HG02885 (cell line): ENCODE results near the gene ALK.

Experiments
- ATAC-seq: cut with Tn5 transposase; IDR thresholded peaks from one replicate; pipeline ENCODE4 v1.9.1; 2021; ENCODE audit warnings: mild to moderate bottlenecking; ENCODE audit not compliant: unreplicated experiment, poor library complexity

Gene ALK

DNA sequence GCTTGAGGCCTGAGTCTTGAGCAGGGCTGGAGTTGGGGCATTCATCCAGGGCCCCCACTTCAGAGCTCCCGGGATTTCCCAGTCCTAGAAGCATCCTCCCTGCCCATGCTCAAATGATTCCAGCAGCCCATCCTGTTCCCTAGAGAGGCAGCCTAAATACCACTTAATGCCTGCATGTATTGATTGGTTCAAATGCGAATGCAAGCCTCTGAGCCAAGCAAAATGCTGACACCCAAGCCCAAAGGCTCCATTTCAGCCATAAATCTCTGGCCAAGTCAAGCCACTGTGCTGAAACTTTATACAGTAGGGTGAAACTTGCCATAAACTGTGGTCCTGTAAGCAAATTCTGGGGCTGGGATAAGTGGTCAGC, 526.4 kb downstream of the ALK start:
- ATAC-seq: no peak

DNA sequence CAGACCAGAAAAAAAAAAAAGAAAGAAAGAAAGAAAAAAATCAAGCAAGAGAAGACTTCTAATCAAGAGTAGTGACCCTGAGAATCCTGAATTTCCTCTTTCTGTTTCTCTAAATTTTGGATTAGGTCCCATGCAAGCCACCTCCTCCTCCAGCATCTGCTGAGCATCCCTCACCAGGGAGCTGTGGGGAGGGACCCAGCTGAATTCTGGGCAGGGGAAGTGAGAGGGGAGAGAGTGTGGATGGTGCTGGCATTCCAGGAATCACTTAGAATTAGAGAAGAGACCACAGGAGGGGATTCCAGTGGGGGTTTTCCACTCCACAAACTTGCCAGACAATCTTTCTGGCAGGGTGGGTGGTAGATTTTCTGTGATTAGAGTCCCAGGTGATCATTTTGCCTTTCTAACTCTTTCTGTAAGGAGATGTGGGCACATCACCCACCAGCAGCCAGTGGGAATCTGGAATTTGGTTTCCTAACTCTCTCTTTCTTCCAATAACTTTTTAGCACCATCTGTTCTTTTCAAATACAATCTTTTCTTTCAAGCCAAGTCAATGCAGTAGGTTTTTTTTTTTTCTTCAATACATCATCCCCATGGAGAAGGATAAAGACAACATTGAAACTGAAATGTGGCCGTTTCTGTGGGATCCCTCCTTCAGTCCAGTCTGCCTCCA, 526.9 kb downstream of the ALK start:
- no peak for ATAC-seq

DNA sequence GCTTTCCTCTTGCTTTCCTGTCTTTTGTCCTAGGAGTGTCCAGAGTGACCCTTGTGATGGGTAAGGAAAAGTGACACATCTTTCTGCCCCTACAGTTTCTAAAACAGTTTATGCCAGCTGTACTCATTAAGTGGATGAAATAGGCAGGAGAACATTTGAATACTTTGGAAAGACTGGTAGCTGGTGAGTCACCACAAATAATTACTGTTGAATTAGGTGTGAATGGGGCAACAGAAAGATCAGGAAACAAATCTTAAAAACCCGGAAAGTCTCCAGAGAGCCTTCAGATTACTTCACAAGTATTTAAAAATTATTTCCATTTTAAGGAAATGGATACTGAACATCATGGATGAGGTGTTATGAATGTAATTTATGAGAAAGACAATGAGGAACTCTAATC, 527.7 kb downstream of the ALK start:
- ATAC-seq: no peak

DNA sequence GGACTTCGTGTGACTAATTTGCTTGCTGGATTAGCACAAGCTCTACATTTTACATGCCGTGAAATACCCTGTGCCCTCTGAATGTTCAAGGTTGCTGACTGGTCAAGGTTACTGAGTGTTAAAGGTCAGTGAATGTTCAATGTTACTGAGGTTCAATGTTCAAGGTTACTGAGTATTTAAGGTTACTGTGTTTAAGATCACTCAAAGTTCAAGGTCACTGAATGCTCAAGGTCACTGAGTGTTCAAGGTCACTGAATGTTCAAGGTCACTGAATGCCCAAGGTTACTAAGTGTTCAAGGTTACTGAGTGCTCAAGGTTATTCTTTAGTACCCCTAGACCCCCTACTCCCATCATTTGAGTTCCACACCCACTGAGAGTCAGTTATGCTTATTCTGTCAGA, 528.6 kb downstream of the ALK start:
- no peak for ATAC-seq

DNA sequence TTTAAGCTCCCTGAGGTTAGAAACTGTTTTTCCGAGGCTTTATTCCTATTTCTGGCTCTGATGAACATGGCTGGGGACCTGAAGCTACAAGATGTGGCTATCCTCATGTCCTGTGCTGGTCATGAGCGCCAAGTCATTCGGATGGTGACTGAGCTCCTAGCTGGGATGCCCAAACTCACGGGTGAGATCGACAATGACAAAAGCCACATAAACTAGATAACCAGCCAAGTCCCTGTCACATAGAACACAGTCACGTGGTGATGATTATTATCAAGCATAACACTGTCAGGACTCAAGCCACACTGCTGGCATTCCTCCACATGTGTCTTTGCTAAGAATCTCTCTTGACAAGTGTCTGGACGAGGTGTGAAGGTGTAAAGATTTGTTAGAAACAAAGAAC, 531.2 kb downstream of the ALK start:
- ATAC-seq: no peak

DNA sequence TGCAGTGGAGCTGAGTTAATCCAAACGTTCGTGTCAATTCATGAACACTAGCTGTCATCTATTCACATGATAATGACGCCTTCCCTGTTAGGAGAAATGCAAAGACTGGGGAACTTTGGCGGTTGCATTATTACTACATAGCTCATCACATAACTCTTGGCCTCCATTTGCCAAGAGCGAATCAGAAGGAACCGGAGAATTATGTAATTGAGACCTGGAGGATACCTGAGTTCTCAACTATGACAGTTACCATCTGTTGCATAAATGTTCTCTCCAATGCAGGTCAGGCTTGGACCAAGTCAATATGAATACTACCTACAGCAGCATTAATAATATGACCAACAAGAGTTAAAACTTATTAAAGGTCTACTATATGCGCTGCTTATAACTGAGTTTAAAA, 531.7 kb downstream of the ALK start:
- ATAC-seq: no peak

DNA sequence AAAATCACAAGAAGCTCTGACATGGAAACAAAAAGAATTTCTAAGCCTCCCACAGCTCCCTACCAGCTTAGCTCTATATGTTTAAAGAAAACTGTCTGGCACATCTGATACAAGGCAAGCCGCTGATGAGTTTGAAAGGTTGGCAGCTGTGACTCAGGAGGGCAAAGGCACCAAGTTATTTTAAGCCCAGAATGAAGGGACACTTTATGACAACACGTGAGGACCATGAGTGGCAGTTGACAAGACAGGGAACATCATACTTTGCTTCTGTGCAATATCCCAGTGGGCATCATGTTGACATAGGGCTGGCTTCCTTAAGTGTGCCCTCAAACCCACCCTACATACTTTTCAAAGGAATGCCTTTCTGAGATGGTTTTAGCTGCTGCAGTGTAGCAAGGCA, 533.3 kb downstream of the ALK start:
- ATAC-seq: no peak

DNA sequence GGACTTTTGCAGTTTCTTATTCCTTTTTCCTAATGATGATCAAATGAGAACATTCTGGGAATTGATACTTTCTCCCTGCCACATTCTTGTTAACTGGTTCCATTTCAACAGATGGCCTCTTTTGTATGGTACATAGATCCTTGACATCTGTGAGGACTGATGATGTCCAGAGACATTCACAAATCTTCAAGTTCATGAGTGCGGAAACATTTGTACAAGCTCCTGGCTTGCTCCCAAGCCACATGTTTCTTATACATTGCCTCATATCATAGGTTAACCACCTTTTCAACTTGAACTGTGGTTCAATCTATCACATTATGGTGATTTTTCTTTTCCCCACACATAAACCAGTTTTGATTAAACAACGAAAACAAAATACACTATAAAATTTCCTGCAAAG, 538.9 kb downstream of the ALK start:
- ATAC-seq: no peak

DNA sequence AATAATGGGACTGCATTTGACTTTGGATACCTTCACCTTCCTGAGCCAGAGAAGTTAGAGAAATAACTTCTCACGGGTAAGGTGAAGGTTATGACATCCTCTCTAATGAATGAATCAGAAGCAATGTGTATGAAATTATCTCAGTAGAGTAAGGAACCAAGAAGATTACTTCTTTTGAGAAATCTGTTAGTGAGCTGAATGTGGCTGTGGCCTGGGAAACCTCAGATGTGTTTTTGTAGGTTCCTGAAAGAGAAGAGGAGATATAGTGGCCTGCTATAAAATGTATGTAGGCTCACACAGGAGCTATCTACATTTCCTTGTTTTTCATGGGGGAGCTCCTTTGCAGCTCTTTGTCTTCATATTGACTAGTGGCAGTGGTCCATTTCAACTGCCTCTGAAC, 543.6 kb downstream of the ALK start:
- no peak for ATAC-seq

DNA sequence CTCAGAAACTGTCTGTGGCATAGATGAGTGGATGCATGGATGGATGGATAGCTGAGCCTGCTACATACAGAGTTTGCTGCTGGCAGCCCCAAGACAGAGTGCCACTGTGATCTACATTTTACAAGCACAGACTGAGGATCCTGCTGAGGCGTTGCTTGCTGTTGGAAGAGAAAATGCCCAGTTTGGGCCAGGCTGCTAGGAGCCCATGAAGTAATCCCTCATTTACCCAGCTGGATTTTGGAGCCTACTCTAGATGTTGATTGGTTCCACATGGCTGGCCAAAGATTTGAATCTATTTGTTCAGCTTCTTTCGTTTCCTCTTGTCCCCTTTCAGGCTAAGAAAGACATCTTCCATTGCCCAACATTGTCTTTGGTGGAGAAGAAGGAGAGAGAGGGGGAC, 544.8 kb downstream of the ALK start:
- ATAC-seq: no peak

DNA sequence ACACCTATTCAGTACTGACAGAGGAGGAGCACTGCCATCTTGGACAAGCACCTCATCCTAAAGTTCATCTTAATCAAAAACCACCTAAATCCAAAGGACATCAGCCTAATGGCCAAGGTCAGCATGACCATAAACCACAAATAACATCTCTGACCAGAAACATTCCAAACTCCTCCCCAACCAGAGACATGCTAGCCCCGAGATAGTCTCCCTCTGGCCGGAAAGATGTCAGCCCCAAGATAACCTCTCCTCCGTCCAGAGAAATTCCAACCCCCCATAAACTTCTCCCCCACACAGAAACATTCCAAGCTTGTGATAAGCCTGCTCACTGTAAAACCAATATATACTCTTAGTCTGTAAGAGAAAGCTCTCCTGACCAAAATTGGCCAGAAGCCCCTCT, 545.5 kb downstream of the ALK start:
- no peak for ATAC-seq

DNA sequence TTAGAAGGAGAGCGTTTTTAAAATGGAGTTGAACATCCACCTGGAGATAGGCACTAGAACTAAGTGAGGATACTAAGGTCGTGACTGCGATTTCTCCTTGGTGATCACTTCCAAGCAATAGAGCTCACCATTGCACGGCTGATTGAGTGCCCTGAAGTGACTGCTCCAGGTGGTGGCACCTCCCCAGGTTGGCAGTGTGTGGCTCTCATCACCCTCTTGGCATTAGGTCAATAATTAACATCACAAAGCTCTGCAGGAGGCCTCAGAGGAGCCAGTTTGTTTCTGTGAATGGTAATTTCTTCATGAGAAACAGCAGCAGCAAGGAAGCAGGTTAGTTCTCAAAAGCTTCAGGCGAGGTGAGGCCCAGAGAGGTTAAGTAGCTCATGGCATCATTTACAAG, 546.6 kb downstream of the ALK start:
- no peak for ATAC-seq

DNA sequence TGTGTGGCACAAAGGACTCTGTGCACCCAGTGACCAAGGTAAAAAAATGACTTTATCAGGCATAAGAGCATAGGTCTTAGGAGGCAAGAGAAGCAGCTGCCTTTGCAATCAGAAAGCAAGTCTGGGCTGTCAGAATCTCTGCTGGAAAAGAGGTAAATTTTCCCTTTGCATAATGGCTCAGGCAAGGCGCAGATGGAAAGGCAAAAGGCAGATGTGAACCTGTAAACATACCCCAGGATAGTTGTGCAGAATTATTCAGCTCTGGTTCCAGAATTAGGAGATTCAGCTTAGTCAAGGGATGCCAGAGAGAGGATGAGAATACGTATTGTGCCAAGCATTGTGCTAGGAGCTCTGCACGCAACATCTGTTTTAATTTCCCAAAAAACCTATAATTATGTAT, 547.5 kb downstream of the ALK start:
- no peak for ATAC-seq

DNA sequence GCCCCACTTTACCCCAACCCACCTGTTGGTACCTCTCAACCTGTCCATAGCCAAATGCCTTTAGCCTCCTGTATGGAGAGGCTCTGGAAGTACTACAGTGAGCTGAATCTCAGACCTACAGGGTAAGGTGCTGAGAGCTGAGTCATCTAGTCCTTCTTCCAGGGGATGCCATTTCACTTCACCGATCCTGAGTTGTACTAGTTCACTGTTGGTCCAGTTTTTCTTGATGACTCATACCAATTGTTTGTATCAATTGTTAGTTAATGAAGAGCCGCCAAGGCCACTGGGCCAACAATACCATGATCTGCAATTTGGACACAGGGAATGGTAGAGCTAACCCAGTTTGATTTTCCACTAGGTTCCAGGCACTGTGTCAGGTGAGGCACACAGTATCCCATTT, 549.2 kb downstream of the ALK start:
- no peak for ATAC-seq

DNA sequence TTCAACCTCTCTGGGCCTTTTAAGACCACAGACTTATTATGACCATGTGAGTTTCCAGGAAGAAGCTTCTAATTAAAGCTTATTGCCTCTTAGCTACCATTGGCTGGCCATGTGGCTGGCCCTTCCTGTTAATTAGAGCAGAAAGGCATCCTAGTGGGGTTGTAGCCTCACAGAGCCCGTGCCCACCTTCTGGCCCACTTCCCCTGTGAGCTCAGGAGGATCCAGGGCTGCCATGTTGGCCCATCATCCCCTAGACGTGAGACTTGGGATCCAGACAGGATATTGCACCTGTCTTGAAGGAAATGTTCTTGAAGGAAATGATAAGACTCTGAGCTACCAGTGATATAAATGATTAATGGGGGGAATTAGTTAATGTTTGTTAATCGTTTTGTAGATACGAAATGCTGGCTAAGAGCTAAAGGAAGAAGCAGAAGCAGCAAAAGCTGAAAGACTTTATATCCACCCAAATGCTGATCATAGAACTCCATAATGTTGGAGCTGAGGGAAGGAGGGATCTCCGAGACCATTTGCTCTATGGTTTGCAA, 550.7 kb downstream of the ALK start:
- ATAC-seq: no peak

DNA sequence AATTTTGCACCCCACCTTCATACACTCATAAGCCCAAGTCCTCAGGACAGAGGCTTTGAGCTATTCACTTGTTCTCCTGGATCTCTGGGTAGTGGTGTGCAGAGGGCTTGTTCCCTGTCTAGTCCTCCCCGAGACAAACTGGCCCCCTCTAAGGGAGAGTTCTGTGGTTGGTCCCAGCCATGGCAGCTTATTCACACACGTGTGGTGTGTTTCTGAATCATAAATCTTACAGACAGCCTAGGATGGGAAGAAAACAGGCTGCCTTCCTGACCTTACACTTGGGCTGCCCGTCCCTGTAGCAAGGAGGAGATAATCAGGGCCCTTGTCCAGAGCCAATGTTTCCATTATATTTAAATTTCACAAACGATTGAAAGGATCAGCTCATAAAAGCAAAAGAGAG, 551.2 kb downstream of the ALK start:
- ATAC-seq: no peak

DNA sequence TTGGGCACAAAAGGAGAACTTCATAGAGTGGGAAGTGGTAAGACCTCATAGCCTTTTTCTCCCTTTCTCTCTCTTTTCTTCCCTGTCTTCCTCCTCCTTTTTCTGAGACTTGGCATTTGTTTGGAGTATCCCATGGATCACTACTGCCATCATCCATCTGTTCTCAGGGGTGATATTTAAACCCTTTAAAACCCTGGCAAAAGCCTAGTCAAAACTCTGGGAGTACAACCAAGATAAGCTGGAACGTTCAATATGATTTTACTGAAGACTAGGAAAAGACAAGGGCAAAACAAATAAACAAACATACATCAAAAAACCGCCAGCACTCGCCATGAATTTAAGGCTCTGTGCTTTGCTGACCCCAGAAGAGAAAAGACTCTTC, 552.7 kb downstream of the ALK start:
- ATAC-seq: no peak

DNA sequence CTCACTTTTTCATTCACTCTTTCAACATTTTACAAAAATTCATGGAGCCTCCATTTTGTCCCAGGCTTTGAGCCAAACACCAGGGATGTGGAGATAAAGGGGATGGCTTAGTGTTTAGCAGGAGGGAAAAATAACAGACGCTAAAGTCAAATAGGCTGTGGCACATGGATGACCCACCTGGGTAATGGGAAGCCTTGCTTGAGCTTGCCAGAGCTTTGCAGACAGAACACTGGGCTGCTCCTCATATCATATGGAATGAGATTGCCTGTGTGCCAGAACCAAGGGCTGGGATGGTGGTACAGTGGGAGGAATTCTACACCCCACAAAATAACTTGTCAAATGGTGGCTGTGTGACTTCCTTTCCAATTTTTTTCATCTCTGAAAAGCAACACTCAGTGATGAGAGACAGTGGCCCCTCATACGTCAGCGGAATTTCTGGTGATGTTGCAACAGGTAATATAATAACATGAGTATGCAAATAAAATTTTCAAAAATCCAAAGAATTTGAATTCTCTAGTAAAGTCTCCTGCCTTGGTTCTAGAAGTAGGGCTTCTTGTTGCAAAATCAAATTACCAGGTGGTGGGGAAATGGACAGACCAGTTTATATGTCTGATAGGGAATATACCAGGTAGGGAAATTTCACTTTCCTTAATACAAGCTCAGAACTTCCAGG, 553.3 kb downstream of the ALK start:
- ATAC-seq: no peak

DNA sequence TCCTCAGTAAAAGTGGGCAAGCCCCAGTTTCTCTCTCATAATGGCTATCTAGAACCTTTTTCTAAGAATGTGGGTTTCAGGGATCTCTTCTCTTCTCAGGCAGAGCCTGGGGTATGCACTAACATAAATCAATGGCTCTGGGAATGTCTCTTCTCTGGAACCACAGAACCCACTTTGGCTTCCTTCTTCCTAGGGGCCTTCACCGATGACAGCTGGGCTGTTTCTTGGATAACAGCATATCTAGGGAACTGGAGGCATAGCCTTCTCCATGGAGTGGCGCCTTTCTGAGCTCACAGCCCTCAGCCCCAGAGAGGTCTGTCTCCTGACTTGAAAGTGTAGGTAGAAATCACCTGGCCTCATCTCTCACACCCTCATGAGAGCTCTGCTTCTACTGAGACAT, 558.3 kb downstream of the ALK start:
- ATAC-seq: no peak

DNA sequence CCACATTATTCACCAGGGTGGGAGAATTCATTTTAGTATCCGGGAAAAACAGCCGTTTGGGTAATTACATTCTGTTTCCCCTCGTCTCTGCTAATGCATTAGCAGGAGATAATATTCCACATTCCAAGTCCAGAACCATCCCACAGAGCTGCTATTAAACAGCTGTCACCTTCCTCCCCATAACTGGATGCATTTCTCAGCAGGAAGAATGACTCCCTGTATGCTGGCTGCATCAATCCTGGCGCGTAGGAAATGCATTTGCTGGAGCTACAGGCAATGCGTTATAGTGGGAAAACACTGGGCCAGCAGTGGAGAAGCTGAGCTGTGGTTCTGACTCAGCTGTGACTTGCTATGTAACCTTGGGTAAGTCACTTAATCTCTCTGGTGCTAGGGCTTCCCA, 560.2 kb downstream of the ALK start:
- no peak for ATAC-seq

DNA sequence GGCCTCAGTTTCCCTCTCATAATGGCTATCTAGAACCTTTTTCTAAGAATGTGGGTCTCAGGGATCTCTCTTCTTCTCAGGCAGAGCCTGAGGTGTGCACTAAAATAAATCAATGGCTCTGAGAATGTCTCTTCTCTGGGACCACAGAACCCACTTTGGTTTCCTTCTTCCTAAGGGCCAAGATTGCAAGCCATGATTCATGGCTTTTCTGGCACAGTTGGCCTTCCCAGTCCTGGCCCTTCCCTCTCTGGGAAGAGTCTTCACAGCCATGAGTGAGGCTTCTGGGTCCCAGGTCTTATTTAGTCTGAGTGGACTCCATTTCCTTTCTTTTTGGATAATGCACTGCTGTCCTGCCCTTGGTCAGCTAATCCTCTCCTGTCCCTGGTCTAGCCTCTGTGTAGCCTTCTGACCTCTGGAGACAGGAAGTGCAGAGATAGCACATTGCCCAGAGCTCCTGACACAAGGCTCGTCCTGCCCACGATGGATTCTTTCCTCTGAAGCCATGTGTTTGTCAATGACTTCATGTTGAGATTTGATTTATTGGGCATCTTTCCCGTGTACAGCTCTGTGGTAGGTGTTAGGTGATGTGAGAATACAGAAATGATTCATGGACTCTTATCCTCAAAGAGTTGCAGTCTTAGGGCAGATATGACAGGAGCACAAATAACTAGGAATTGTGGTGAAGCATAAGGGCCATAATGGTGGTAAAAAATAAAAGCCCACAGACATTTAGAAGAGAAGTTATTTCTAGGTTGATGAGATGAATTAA, 561.2 kb downstream of the ALK start:
- no peak for ATAC-seq
